CD14-positive monocyte (primary cell): Measurements from ENCODE around the gene SLC26A4. TPM values are rescaled to one million over a fixed set of nuclear protein-coding genes. Genes with fewer than 3 reads are reported as not detected.

ENCODE experiments used
- DNase-seq, 3 donors: peaks; one replicate each; pipeline ENCODE4 v3.0.0-alpha.2; 2011 to 2022
- H2AFZ ChIP-seq: 2 replicates; pipeline ENCODE4 v1.6.0; 2012; ENCODE audit warnings: mild to moderate bottlenecking, low read depth, low read length, inconsistent platforms; ENCODE audit not compliant: insufficient read depth, poor library complexity, severe bottlenecking
- H3K27ac ChIP-seq, 2 donors: 1 replicate in 1 of 2; 2 replicates in 1 of 2; pipeline ENCODE4 v1.5.1; 2012 to 2013; ENCODE audit warnings: low read length in 2 of 2, control low read depth in 1 of 2, inconsistent platforms in 1 of 2, low read depth in 1 of 2, mild to moderate bottlenecking in 1 of 2
- H3K27me3 ChIP-seq, 2 donors: one replicate each; pipeline versions ENCODE4 v1.6.0 to v1.6.1; 2011 to 2013; ENCODE audit warnings: low read length in 2 of 2; ENCODE audit not compliant: control insufficient read depth in 2 of 2, insufficient read depth in 2 of 2
- H3K36me3 ChIP-seq, 2 donors: replicated peaks in 1 of 2; 1 replicate in 1 of 2; 2 replicates in 1 of 2; pipeline versions ENCODE4 v1.5.1 to v1.6.1; 2012 to 2013; ENCODE audit warnings: low read length in 2 of 2, control low read depth in 1 of 2, inconsistent platforms in 1 of 2, mild to moderate bottlenecking in 1 of 2; ENCODE audit not compliant: insufficient read depth in 2 of 2, control insufficient read depth in 1 of 2
- H3K4me1 ChIP-seq, 2 donors: 1 replicate in 1 of 2; 2 replicates in 1 of 2; pipeline versions ENCODE4 v1.5.1 to v1.6.1; 2012 to 2013; ENCODE audit warnings: low read length in 2 of 2, control low read depth in 1 of 2, inconsistent platforms in 1 of 2, mild to moderate bottlenecking in 1 of 2, moderate library complexity in 1 of 2; ENCODE audit not compliant: insufficient read depth in 2 of 2, control insufficient read depth in 1 of 2
- H3K4me2 ChIP-seq: replicated peaks from 2 replicates; pipeline ENCODE3; 2012; ENCODE audit warnings: low read length, moderate library complexity, mild to moderate bottlenecking; ENCODE audit not compliant: poor library complexity, severe bottlenecking; ENCODE audit errors: extremely low read depth
- H3K4me3 ChIP-seq, 3 experiments: fragments of 200-600 bp in 1 of 3; sonication (generic) in 1 of 3; replicated peaks in 1 of 3; 1 replicate in 2 of 3; 2 replicates in 1 of 3; pipeline ENCODE4 v1.5.1; 2011 to 2013; ENCODE audit warnings: low read length in 3 of 3, mild to moderate bottlenecking in 3 of 3, control low read depth in 2 of 3, low read depth in 2 of 3, inconsistent platforms in 1 of 3, moderate library complexity in 1 of 3
- H3K79me2 ChIP-seq: 2 replicates; pipeline ENCODE4 v1.6.0; 2012; ENCODE audit warnings: mild to moderate bottlenecking, control low read depth, inconsistent platforms, low read length, moderate library complexity; ENCODE audit not compliant: insufficient read depth
- H3K9ac ChIP-seq: 2 replicates; pipeline ENCODE4 v1.6.0; 2017; ENCODE audit warnings: low read length, mild to moderate bottlenecking; ENCODE audit not compliant: insufficient read depth, poor library complexity, severe bottlenecking
- H3K9me3 ChIP-seq, 2 donors: replicated peaks in 1 of 2; 1 replicate in 1 of 2; 2 replicates in 1 of 2; pipeline versions ENCODE4 v1.5.1 to v1.6.1; 2012 to 2013; ENCODE audit warnings: low read length in 2 of 2, control low read depth in 1 of 2; ENCODE audit not compliant: control insufficient read depth in 1 of 2, insufficient read depth in 1 of 2
- H4K20me1 ChIP-seq: 2 replicates; pipeline ENCODE4 v1.6.0; 2012; ENCODE audit warnings: mild to moderate bottlenecking, low read length, control low read depth, moderate library complexity; ENCODE audit not compliant: insufficient read depth
- H3K27ac Mint-ChIP-seq, 7 donors: one replicate each; pipeline ENCODE4 v1.8.0; 2020; ENCODE audit warnings: mild to moderate bottlenecking in 7 of 7, mixed read lengths in 7 of 7, moderate library complexity in 6 of 7, inconsistent platforms in 2 of 7
- H3K27me3 Mint-ChIP-seq, 3 donors: one replicate each; pipeline ENCODE4 v1.8.0; 2021 to 2022; ENCODE audit warnings: low read depth in 3 of 3, mild to moderate bottlenecking in 3 of 3, mixed read lengths in 3 of 3, moderate library complexity in 3 of 3, inconsistent platforms in 1 of 3
- H3K36me3 Mint-ChIP-seq, 2 donors: one replicate each; pipeline ENCODE4 v1.8.0; 2020; ENCODE audit warnings: mixed read lengths in 2 of 2, inconsistent platforms in 1 of 2, mild to moderate bottlenecking in 1 of 2
- H3K4me1 Mint-ChIP-seq: one replicate; pipeline ENCODE4 v1.8.0; 2020; ENCODE audit warnings: mild to moderate bottlenecking, mixed read lengths
- H3K4me3 Mint-ChIP-seq, 2 donors: one replicate each; pipeline ENCODE4 v1.8.0; 2020; ENCODE audit warnings: mild to moderate bottlenecking in 2 of 2, mixed read lengths in 2 of 2, moderate library complexity in 1 of 2
- H3K9me3 Mint-ChIP-seq, 7 donors: one replicate each; pipeline ENCODE4 v1.8.0; 2020 to 2022; ENCODE audit warnings: mixed read lengths in 7 of 7, mild to moderate bottlenecking in 6 of 7, moderate library complexity in 6 of 7, inconsistent platforms in 2 of 7
- WGBS: methylation state at CpG from one replicate; pipeline ENCODE4 v1.1.5; 2013; ENCODE audit warnings: missing lambda C conversion rate; ENCODE audit not compliant: insufficient coverage; 5-methylcytosine and 5-hydroxymethylcytosine counted together
- intact Hi-C, 2 donors: fragments of 100-400 bp; cut with micrococcal nuclease; formaldehyde crosslinking; loops; one replicate each; pipeline versions ENCODE4 v1.15.0 to v1.15.1; 2023
- polyA plus RNA-seq, 3 donors: library from polyadenylated mRNA; depleted of rRNA in 1 of 3; unstranded in 2 of 3; stranded (reverse) in 1 of 3; fragments of 300-500 nt in 2 of 3; fragments of >200 nt in 1 of 3; fragmentation: Illumina TruSeq in 2 of 3; gene quantifications; 1 replicate in 2 of 3; 2 replicates in 1 of 3; pipeline ENCODE4 v1.2.3, GENCODE V29; 2012 to 2021
- TF ChIP-seq, protein P1 (sequence below): fragments of 200-600 bp; IDR thresholded peaks from one replicate; pipeline ENCODE4 v1.8.0; 2022; ENCODE audit warnings: antibody characterized with exemption, mild to moderate bottlenecking

Gene SLC26A4
- polyA plus RNA-seq, 3 donors, result 0.10 to 0.12 TPM; not detected in 1

GRCh38 chr7:107696330-107696946 lies 35.8 kb downstream of the SLC26A4 start:
- peaks cover 0 to 3% (median 0%) of the 10 kb centered on the region in 3 donors for H3K27me3 Mint-ChIP-seq
- no peak overlapping the region for H3K27ac Mint-ChIP-seq
- peaks cover 0 to 1% (median 0%) of the 10 kb centered on the region in 7 donors for H3K9me3 Mint-ChIP-seq
- H3K4me3 Mint-ChIP-seq, result no peak overlapping the region
- TF ChIP-seq, protein P1, sequence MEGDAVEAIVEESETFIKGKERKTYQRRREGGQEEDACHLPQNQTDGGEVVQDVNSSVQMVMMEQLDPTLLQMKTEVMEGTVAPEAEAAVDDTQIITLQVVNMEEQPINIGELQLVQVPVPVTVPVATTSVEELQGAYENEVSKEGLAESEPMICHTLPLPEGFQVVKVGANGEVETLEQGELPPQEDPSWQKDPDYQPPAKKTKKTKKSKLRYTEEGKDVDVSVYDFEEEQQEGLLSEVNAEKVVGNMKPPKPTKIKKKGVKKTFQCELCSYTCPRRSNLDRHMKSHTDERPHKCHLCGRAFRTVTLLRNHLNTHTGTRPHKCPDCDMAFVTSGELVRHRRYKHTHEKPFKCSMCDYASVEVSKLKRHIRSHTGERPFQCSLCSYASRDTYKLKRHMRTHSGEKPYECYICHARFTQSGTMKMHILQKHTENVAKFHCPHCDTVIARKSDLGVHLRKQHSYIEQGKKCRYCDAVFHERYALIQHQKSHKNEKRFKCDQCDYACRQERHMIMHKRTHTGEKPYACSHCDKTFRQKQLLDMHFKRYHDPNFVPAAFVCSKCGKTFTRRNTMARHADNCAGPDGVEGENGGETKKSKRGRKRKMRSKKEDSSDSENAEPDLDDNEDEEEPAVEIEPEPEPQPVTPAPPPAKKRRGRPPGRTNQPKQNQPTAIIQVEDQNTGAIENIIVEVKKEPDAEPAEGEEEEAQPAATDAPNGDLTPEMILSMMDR, result no peak
- Histone ChIP-seq H2AFZ (no peak overlapping the region), H3K27me3 (no peaks in the 10 kb centered on the region), H3K9me3 (no peaks in the 10 kb centered on the region), H3K27ac (no peak overlapping the region), H4K20me1 (no peaks in the 10 kb centered on the region), H3K9ac (no peak overlapping the region), H3K4me2 (no peak overlapping the region), H3K79me2 (no peaks in the 10 kb centered on the region), H3K36me3 (no peaks in the 10 kb centered on the region), H3K4me3 (no peak overlapping the region), H3K4me1 (no peaks in the 10 kb centered on the region)
- H3K36me3 Mint-ChIP-seq, result no peaks in the 10 kb centered on the region
- 96% methylated on average over 2 of the region's 4 CpGs for WGBS
- intact Hi-C loops, result no loop called here
- DNase-seq, result no peak
- no peaks in the 10 kb centered on the region for H3K4me1 Mint-ChIP-seq

- Histone ChIP-seq H3K9me3 (no peaks in the 10 kb centered on the region), H3K4me2 (no peak overlapping the region), H3K27me3 (no peaks in the 10 kb centered on the region), H3K9ac (no peak overlapping the region), H3K4me1 (no peaks in the 10 kb centered on the region), H4K20me1 (no peaks in the 10 kb centered on the region), H2AFZ (no peak overlapping the region), H3K27ac (no peak overlapping the region), H3K36me3 (no peaks in the 10 kb centered on the region), H3K79me2 (no peaks in the 10 kb centered on the region), H3K4me3 (no peak overlapping the region)
- no peak for DNase-seq
- Mint-ChIP-seq H3K4me1 (no peaks in the 10 kb centered on the region), H3K9me3 (peaks cover 0 to 1% (median 0%) of the 10 kb centered on the region in 7 donors), H3K27me3 (peaks cover 0 to 3% (median 0%) of the 10 kb centered on the region in 3 donors), H3K4me3 (no peak overlapping the region), H3K36me3 (no peaks in the 10 kb centered on the region), H3K27ac (no peak overlapping the region)
- WGBS, result 100% methylated on average over 3 of the region's 7 CpGs
- intact Hi-C loops, result no loop called here
- TF ChIP-seq, protein P1, result no peak
Observed at GRCh38 chr7:107697321-107698049, 36.9 kb downstream of the SLC26A4 start.
